Neural progenitor cell (in vitro differentiated cells): ENCODE data around the gene SETD3. TPM values are rescaled to one million over a fixed set of nuclear protein-coding genes. Genes with fewer than 3 reads are reported as not detected.

Experiments used
- DNase-seq: peaks from one replicate; pipeline ENCODE4 v3.0.0-alpha.2; 2016; ENCODE audit warnings: low spot score
- H2AFZ ChIP-seq: fragments of 200-600 bp; sonication (generic); replicated peaks from 2 replicates; pipeline ENCODE4 v1.6.1; 2016; ENCODE audit warnings: antibody characterized with exemption
- H3F3A ChIP-seq: fragments of 200-600 bp; sonication (generic); 2 replicates; pipeline ENCODE4 v1.6.1; 2016; ENCODE audit warnings: antibody characterized with exemption, low read depth
- H3K27ac ChIP-seq: fragments of 200-600 bp; sonication (generic); 2 replicates; pipeline ENCODE4 v1.5.1; 2016; ENCODE audit warnings: mild to moderate bottlenecking
- H3K27me3 ChIP-seq: fragments of 200-600 bp; sonication (generic); 2 replicates; pipeline ENCODE4 v1.6.1; 2016; ENCODE audit warnings: mild to moderate bottlenecking, moderate library complexity
- H3K36me3 ChIP-seq: fragments of 200-600 bp; sonication (generic); 2 replicates; pipeline ENCODE4 v1.5.1; 2016
- H3K4me1 ChIP-seq: fragments of 200-600 bp; sonication (generic); 2 replicates; pipeline ENCODE4 v1.6.1; 2016; ENCODE audit warnings: mixed run types
- H3K4me2 ChIP-seq: fragments of 200-600 bp; sonication (generic); 2 replicates; pipeline ENCODE4 v1.6.1; 2016
- H3K4me3 ChIP-seq: fragments of 200-600 bp; sonication (generic); 2 replicates; pipeline ENCODE4 v1.5.1; 2016
- H3K79me2 ChIP-seq: fragments of 200-600 bp; sonication (generic); 2 replicates; pipeline ENCODE4 v1.6.1; 2016; ENCODE audit warnings: low read depth
- H3K9ac ChIP-seq: fragments of 200-600 bp; sonication (generic); 2 replicates; pipeline ENCODE4 v1.6.1; 2016
- H3K9me3 ChIP-seq: fragments of 200-600 bp; sonication (generic); 2 replicates; pipeline ENCODE4 v1.5.1; 2016; ENCODE audit warnings: low read depth
- H4K20me1 ChIP-seq: fragments of 200-600 bp; sonication (generic); 2 replicates; pipeline ENCODE4 v1.6.1; 2016; ENCODE audit warnings: low read depth
- H3K27ac Mint-ChIP-seq: 3 replicates; pipeline ENCODE4 v1.8.0; 2021; ENCODE audit warnings: mixed read lengths
- H3K27me3 Mint-ChIP-seq: 2 replicates; pipeline ENCODE4 v1.8.0; 2022; ENCODE audit warnings: low read depth, mild to moderate bottlenecking, inconsistent platforms, moderate library complexity, mixed read lengths; ENCODE audit not compliant: insufficient read depth
- H3K36me3 Mint-ChIP-seq: 3 replicates; pipeline ENCODE4 v1.8.0; 2021; ENCODE audit warnings: mixed read lengths
- H3K4me1 Mint-ChIP-seq: 3 replicates; pipeline ENCODE4 v1.8.0; 2021; ENCODE audit warnings: mixed read lengths
- H3K4me3 Mint-ChIP-seq: 3 replicates; pipeline ENCODE4 v1.8.0; 2021; ENCODE audit warnings: mild to moderate bottlenecking, moderate library complexity, mixed read lengths
- H3K9me3 Mint-ChIP-seq: 3 replicates; pipeline ENCODE4 v1.8.0; 2020; ENCODE audit warnings: mixed read lengths
- CTCF ChIP-seq: fragments of 200-600 bp; sonication (generic); IDR thresholded peaks from 2 replicates; pipeline ENCODE4 v1.5.1; 2017; ENCODE audit warnings: antibody characterized with exemption, mild to moderate bottlenecking
- EZH2 ChIP-seq: fragments of 200-600 bp; sonication (generic); IDR thresholded peaks from 2 replicates; pipeline ENCODE4 v1.6.1; 2017; ENCODE audit warnings: antibody characterized with exemption, mild to moderate bottlenecking, moderate library complexity
- EZH2phosphoT487 ChIP-seq: fragments of 200-600 bp; sonication (generic); IDR thresholded peaks from 2 replicates; pipeline ENCODE4 v1.6.1; 2017; ENCODE audit warnings: antibody characterized with exemption
- total RNA-seq: library from RNA; depleted of rRNA; stranded (reverse); fragments of >200 nt; gene quantifications from 2 replicates; pipeline ENCODE4 v1.2.3, GENCODE V29; 2015; ENCODE audit warnings: low replicate concordance

SETD3 gene
- total RNA-seq, 1 donor from 2014 or later, result 68.0 TPM

GRCh38 chr14:99484106-99484505, 3.4 kb upstream of the SETD3 start:
- Histone ChIP-seq H3K9ac (no peak overlapping the region), H3K27ac (no peak overlapping the region), H3K4me2 (no peak overlapping the region), H3K79me2 (peaks cover 88% of the 10 kb centered on the region), H3K4me3 (no peak overlapping the region), H3K36me3 (no peaks in the 10 kb centered on the region), H3K9me3 (no peaks in the 10 kb centered on the region), H3K27me3 (no peaks in the 10 kb centered on the region), H4K20me1 (peaks cover 85% of the 10 kb centered on the region), H2AFZ (no peak overlapping the region), H3F3A (peaks cover 19% of the 10 kb centered on the region), H3K4me1 (peaks cover 12% of the 10 kb centered on the region)
- Mint-ChIP-seq H3K36me3 (no peaks in the 10 kb centered on the region), H3K4me1 (peaks cover 14% of the 10 kb centered on the region), H3K27me3 (no peaks in the 10 kb centered on the region), H3K4me3 (no peak overlapping the region), H3K27ac (no peak overlapping the region), H3K9me3 (no peaks in the 10 kb centered on the region)
- no peak for TF ChIP-seq EZH2phosphoT487
- DNase-seq, result no peak

GRCh38 chr14:99481745-99482099, 1.1 kb upstream of the SETD3 start:
- Histone ChIP-seq H3K4me3 (peak overlapping the region; percentile 96), H3F3A (peaks cover 24% of the 10 kb centered on the region), H2AFZ (peak overlapping the region; percentile 38), H3K36me3 (no peaks in the 10 kb centered on the region), H3K27ac (peak overlapping the region; percentile 97), H3K4me1 (peaks cover 16% of the 10 kb centered on the region), H3K9me3 (no peaks in the 10 kb centered on the region), H3K9ac (peak overlapping the region; percentile 86), H3K79me2 (peaks cover 88% of the 10 kb centered on the region), H4K20me1 (peaks cover 82% of the 10 kb centered on the region), H3K27me3 (no peaks in the 10 kb centered on the region), H3K4me2 (peak overlapping the region; percentile 94)
- H3K27ac Mint-ChIP-seq, result peak overlapping the region; percentile 95
- no peak for DNase-seq
- H3K36me3 Mint-ChIP-seq, result no peaks in the 10 kb centered on the region
- peak overlapping the region; percentile 98 for H3K4me3 Mint-ChIP-seq
- peaks cover 27% of the 10 kb centered on the region for H3K4me1 Mint-ChIP-seq
- H3K27me3 Mint-ChIP-seq, result no peaks in the 10 kb centered on the region
- no peaks in the 10 kb centered on the region for H3K9me3 Mint-ChIP-seq
- no peak for TF ChIP-seq CTCF
- no peak for TF ChIP-seq EZH2phosphoT487
- no peak for TF ChIP-seq EZH2

GRCh38 chr14:99480917-99481744, 472 bp upstream of the SETD3 start, which contains the start of gene CCNK:
Gene CCNK, plus strand, starts transcription at chr14:99481409. Its CDS starts 11,269 bp downstream, at chr14:99492678.
- DNase-seq, result peak; percentile 99
- peaks cover 81% of the 10 kb centered on the region for H4K20me1 ChIP-seq
- H3K79me2 ChIP-seq, result peaks cover 88% of the 10 kb centered on the region
- H3K27me3 ChIP-seq, result no peaks in the 10 kb centered on the region
- peak within 1 kb of the TSS; percentile 97 for H3K27ac ChIP-seq
- H3K9me3 Mint-ChIP-seq, result no peaks in the 10 kb centered on the region
- TF ChIP-seq EZH2 (no peak), EZH2phosphoT487 (no peak), CTCF (no peak)
- H3K9me3 ChIP-seq, result no peaks in the 10 kb centered on the region
- H3K4me1 ChIP-seq, result peaks cover 16% of the 10 kb centered on the region
- H3K4me1 Mint-ChIP-seq, result peaks cover 27% of the 10 kb centered on the region
- H3K36me3 Mint-ChIP-seq, result no peaks in the 10 kb centered on the region
- H3K9ac ChIP-seq, result peak within 1 kb of the TSS; percentile 86
- no peaks in the 10 kb centered on the region for H3K27me3 Mint-ChIP-seq
- peaks cover 24% of the 10 kb centered on the region for H3F3A ChIP-seq
- H3K4me3 ChIP-seq, result peak within 1 kb of the TSS; percentile 96
- H3K36me3 ChIP-seq, result no peaks in the 10 kb centered on the region
- H3K27ac Mint-ChIP-seq, result peak within 1 kb of the TSS; percentile 95
- peak within 1 kb of the TSS; percentile 94 for H3K4me2 ChIP-seq
- H3K4me3 Mint-ChIP-seq, result peak within 1 kb of the TSS; percentile 98
- peak within 1 kb of the TSS; percentile 38 for H2AFZ ChIP-seq
